Endothelial cell (in vitro differentiated cells): ENCODE results near the gene ANKRD60. TPM values are rescaled to one million over a fixed set of nuclear protein-coding genes. Genes with fewer than 3 reads are reported as not detected.

ENCODE experiments used
- DNase-seq: peaks from one replicate; pipeline ENCODE4 v3.0.0; 2021; ENCODE audit warnings: low spot score
- H3K27ac Mint-ChIP-seq: one replicate; pipeline ENCODE4 v1.8.0; 2021; ENCODE audit warnings: mixed read lengths, inconsistent platforms; ENCODE audit not compliant: unreplicated experiment
- H3K27me3 Mint-ChIP-seq: one replicate; pipeline ENCODE4 v1.8.0; 2021; ENCODE audit warnings: mild to moderate bottlenecking, moderate library complexity, mixed read lengths, inconsistent platforms; ENCODE audit not compliant: unreplicated experiment
- H3K36me3 Mint-ChIP-seq: one replicate; pipeline ENCODE4 v1.8.0; 2021; ENCODE audit warnings: mild to moderate bottlenecking, low read depth, mixed read lengths, inconsistent platforms; ENCODE audit not compliant: unreplicated experiment
- H3K4me1 Mint-ChIP-seq: one replicate; pipeline ENCODE4 v1.8.0; 2021; ENCODE audit warnings: mild to moderate bottlenecking, mixed read lengths, inconsistent platforms; ENCODE audit not compliant: unreplicated experiment
- H3K4me3 Mint-ChIP-seq: one replicate; pipeline ENCODE4 v1.8.0; 2021; ENCODE audit warnings: mild to moderate bottlenecking, mixed read lengths, inconsistent platforms; ENCODE audit not compliant: unreplicated experiment
- H3K9me3 Mint-ChIP-seq: one replicate; pipeline ENCODE4 v1.8.0; 2021; ENCODE audit warnings: mixed read lengths, inconsistent platforms; ENCODE audit not compliant: unreplicated experiment
- total RNA-seq: library from RNA; stranded (reverse); fragmentation: NEBNext Ultra II Directional; extraction: Animal tissue kit (Norgen Biotek cat#: 25700); gene quantifications from one replicate; pipeline ENCODE4 v1.2.1, GENCODE V29; 2021; ENCODE audit not compliant: unreplicated experiment
- TF ChIP-seq, protein P1 (sequence below): fragments of 200-600 bp; sonication (generic); IDR thresholded peaks from one replicate; pipeline ENCODE4 v1.5.0; 2021; ENCODE audit warnings: antibody characterized with exemption; ENCODE audit not compliant: unreplicated experiment

Gene ANKRD60
- total RNA-seq, 1 donor from 2014 or later, result not detected

- peaks cover 16% of the 10 kb centered on the region for H3K4me1 Mint-ChIP-seq
- peaks cover 16% of the 10 kb centered on the region for H3K27me3 Mint-ChIP-seq
- no peak for DNase-seq
- H3K36me3 Mint-ChIP-seq, result no peaks in the 10 kb centered on the region
- H3K9me3 Mint-ChIP-seq, result no peaks in the 10 kb centered on the region
- TF ChIP-seq, protein P1, sequence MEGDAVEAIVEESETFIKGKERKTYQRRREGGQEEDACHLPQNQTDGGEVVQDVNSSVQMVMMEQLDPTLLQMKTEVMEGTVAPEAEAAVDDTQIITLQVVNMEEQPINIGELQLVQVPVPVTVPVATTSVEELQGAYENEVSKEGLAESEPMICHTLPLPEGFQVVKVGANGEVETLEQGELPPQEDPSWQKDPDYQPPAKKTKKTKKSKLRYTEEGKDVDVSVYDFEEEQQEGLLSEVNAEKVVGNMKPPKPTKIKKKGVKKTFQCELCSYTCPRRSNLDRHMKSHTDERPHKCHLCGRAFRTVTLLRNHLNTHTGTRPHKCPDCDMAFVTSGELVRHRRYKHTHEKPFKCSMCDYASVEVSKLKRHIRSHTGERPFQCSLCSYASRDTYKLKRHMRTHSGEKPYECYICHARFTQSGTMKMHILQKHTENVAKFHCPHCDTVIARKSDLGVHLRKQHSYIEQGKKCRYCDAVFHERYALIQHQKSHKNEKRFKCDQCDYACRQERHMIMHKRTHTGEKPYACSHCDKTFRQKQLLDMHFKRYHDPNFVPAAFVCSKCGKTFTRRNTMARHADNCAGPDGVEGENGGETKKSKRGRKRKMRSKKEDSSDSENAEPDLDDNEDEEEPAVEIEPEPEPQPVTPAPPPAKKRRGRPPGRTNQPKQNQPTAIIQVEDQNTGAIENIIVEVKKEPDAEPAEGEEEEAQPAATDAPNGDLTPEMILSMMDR, result no peak
- H3K4me3 Mint-ChIP-seq, result no peak overlapping the region
- H3K27ac Mint-ChIP-seq, result no peak overlapping the region
Observed at GRCh38 chr20:58225452-58226200, 2.8 kb downstream of the ANKRD60 start.

GRCh38 chr20:58224974-58225373, 3.5 kb downstream of the ANKRD60 start:
- Mint-ChIP-seq H3K27me3 (peaks cover 16% of the 10 kb centered on the region), H3K27ac (no peak overlapping the region), H3K4me1 (peaks cover 13% of the 10 kb centered on the region), H3K4me3 (no peak overlapping the region), H3K36me3 (no peaks in the 10 kb centered on the region), H3K9me3 (no peaks in the 10 kb centered on the region)
- no peak for DNase-seq
- TF ChIP-seq, protein P1, result no peak

DNA sequence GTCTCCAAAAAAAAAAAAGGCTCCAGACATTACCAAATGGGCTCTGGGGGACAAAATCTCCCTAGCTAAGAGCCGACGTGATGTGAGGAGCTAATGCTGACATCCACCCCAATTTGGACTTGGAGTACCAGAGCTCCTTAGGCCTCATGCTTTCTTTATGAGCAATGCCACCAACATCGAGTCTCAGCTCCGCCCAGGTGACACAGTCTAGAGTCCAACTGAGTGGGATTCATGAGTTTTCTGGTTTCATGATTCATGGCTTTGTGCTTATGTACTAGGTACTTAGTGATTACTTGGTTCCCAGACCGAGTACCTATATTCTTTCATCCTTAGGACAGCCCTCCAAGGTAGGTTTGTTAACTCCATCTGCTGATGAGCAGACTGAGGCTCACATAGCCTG, 4.4 kb downstream of the ANKRD60 start:
- H3K36me3 Mint-ChIP-seq, result no peaks in the 10 kb centered on the region
- DNase-seq, result no peak
- peaks cover 7% of the 10 kb centered on the region for H3K4me1 Mint-ChIP-seq
- H3K4me3 Mint-ChIP-seq, result no peak overlapping the region
- TF ChIP-seq, protein P1, result no peak
- peaks cover 2% of the 10 kb centered on the region for H3K9me3 Mint-ChIP-seq
- no peak overlapping the region for H3K27ac Mint-ChIP-seq
- H3K27me3 Mint-ChIP-seq, result peaks cover 16% of the 10 kb centered on the region

GRCh38 chr20:58223358-58223941, 5.0 kb downstream of the ANKRD60 start:
- Mint-ChIP-seq H3K4me1 (peaks cover 2% of the 10 kb centered on the region), H3K27me3 (peaks cover 13% of the 10 kb centered on the region), H3K36me3 (no peaks in the 10 kb centered on the region), H3K4me3 (no peak overlapping the region), H3K27ac (no peak overlapping the region), H3K9me3 (peaks cover 4% of the 10 kb centered on the region)
- TF ChIP-seq, protein P1, result no peak
- DNase-seq, result no peak

GRCh38 chr20:58222446-58222845, 6.0 kb downstream of the ANKRD60 start:
- no peak for DNase-seq
- peaks cover 8% of the 10 kb centered on the region for H3K27me3 Mint-ChIP-seq
- peaks cover 2% of the 10 kb centered on the region for H3K4me1 Mint-ChIP-seq
- TF ChIP-seq, protein P1, result no peak
- H3K9me3 Mint-ChIP-seq, result peaks cover 4% of the 10 kb centered on the region
- no peak overlapping the region for H3K4me3 Mint-ChIP-seq
- no peak overlapping the region for H3K27ac Mint-ChIP-seq
- H3K36me3 Mint-ChIP-seq, result no peaks in the 10 kb centered on the region
